GM12875 (cell line): Measurements from ENCODE around the gene UPK1B.
A peak's percentile ranks its signal among the peaks of the same experiment; 100 is the strongest.
"Not testable (repeated sequence)": the region's sequence is repeated elsewhere in the genome, so short reads cannot be mapped to it uniquely, and the experiment has no call there.

ENCODE experiments used
- H3K4me3 ChIP-seq: one replicate; pipeline ENCODE4 v1.5.1; 2011; ENCODE audit warnings: low read depth, low read length, control low read depth
- CTCF ChIP-seq: IDR thresholded peaks from 2 replicates; pipeline ENCODE4 v1.5.1; 2011; ENCODE audit warnings: low read depth, mild to moderate bottlenecking, control low read depth, inconsistent platforms, low read length, moderate library complexity, borderline replicate concordance; ENCODE audit not compliant: insufficient read depth

The UPK1B gene

GRCh38 chr3:119240591-119241434, 67.4 kb downstream of the UPK1B start, which contains the start of gene B4GALT4:
TSS of gene B4GALT4 (minus strand) at chr3:119240878. CDS start at chr3:119230099, 10,779 bp downstream.
- peak within 1 kb of the TSS; percentile 85 for H3K4me3 ChIP-seq
- no peak for TF ChIP-seq CTCF

- H3K4me3 ChIP-seq: not testable (repeated sequence)
These were observed 69.1 kb downstream of the UPK1B start for GRCh38 chr3:119242387-119243057.

GRCh38 chr3:119243058-119243529, 69.7 kb downstream of the UPK1B start:
- not testable (repeated sequence) for H3K4me3 ChIP-seq

- H3K4me3 ChIP-seq: no peak overlapping the region
- TF ChIP-seq CTCF: no peak
These were observed 70.3 kb downstream of the UPK1B start for GRCh38 chr3:119243712-119244111.

GRCh38 chr3:119245778-119246177, 72.4 kb downstream of the UPK1B start:
- TF ChIP-seq CTCF: no peak
- H3K4me3 ChIP-seq: no peak overlapping the region
